ENCODE results near the gene ZNF382.

DNA sequence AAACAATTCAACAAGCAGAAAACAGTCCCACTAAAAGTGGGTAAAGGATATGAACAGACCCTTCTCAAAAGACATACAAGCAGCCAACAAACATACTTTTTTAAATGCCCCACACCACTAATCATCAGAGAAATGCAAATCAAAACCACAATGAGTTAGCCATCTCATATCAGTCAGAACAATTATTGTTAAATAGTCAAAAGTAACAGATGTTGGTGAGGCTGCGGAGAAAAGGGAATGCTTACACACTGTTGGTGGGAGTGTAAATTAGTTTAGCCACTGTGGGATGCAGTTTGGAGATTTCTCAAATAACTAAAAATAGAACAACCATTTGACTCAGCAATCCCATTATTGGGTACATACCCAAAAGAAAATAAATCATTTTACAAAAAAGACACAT lies 40.7 kb upstream of the ZNF382 start:
- TF ChIP-seq, protein P1, sequence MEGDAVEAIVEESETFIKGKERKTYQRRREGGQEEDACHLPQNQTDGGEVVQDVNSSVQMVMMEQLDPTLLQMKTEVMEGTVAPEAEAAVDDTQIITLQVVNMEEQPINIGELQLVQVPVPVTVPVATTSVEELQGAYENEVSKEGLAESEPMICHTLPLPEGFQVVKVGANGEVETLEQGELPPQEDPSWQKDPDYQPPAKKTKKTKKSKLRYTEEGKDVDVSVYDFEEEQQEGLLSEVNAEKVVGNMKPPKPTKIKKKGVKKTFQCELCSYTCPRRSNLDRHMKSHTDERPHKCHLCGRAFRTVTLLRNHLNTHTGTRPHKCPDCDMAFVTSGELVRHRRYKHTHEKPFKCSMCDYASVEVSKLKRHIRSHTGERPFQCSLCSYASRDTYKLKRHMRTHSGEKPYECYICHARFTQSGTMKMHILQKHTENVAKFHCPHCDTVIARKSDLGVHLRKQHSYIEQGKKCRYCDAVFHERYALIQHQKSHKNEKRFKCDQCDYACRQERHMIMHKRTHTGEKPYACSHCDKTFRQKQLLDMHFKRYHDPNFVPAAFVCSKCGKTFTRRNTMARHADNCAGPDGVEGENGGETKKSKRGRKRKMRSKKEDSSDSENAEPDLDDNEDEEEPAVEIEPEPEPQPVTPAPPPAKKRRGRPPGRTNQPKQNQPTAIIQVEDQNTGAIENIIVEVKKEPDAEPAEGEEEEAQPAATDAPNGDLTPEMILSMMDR (IDR thresholded peaks at IDR 0.05 in 4 of 5, conservative IDR thresholded peaks at IDR 0.05 in 1 of 5) = no peak
- TF ChIP-seq POLR2A (IDR thresholded peaks at IDR 0.05) = no peak
